ENCODE results near the gene SLC19A1. TPM values are rescaled to one million over a fixed set of nuclear protein-coding genes. Genes with fewer than 3 reads are reported as not detected.

Gene SLC19A1
- total RNA-seq, 1 donor from 2014 or later = 36.8 TPM

GRCh38 chr21:45479691-45480675, 62.3 kb downstream of the SLC19A1 start:
- H3K4me3 Mint-ChIP-seq = no peak overlapping the region
- TF ChIP-seq, protein P1, sequence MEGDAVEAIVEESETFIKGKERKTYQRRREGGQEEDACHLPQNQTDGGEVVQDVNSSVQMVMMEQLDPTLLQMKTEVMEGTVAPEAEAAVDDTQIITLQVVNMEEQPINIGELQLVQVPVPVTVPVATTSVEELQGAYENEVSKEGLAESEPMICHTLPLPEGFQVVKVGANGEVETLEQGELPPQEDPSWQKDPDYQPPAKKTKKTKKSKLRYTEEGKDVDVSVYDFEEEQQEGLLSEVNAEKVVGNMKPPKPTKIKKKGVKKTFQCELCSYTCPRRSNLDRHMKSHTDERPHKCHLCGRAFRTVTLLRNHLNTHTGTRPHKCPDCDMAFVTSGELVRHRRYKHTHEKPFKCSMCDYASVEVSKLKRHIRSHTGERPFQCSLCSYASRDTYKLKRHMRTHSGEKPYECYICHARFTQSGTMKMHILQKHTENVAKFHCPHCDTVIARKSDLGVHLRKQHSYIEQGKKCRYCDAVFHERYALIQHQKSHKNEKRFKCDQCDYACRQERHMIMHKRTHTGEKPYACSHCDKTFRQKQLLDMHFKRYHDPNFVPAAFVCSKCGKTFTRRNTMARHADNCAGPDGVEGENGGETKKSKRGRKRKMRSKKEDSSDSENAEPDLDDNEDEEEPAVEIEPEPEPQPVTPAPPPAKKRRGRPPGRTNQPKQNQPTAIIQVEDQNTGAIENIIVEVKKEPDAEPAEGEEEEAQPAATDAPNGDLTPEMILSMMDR (IDR thresholded peaks at IDR 0.05; ENCODE audit: unreplicated experiment) = no peak
- H3K27me3 Mint-ChIP-seq (ENCODE audit: low read depth) = no peaks in the 10 kb centered on the region
- peaks cover 6% of the 10 kb centered on the region for H3K4me1 Mint-ChIP-seq
- peaks cover 21% of the 10 kb centered on the region for H3K36me3 Mint-ChIP-seq
- H3K27ac Mint-ChIP-seq = peak overlapping the region; percentile 35
- no peaks in the 10 kb centered on the region for H3K9me3 Mint-ChIP-seq
- no peak for DNase-seq (ENCODE audit: low spot score in 2 of 2, unreplicated experiment in 2 of 2)

GRCh38 chr21:45478816-45479669, 63.2 kb downstream of the SLC19A1 start:
- Mint-ChIP-seq H3K27me3 (ENCODE audit: low read depth) (no peaks in the 10 kb centered on the region), H3K36me3 (peaks cover 18% of the 10 kb centered on the region), H3K27ac (peak overlapping the region; percentile 75), H3K4me1 (peaks cover 6% of the 10 kb centered on the region), H3K4me3 (no peak overlapping the region), H3K9me3 (no peaks in the 10 kb centered on the region)
- TF ChIP-seq, protein P1 (IDR thresholded peaks at IDR 0.05; ENCODE audit: unreplicated experiment) = no peak
- DNase-seq (ENCODE audit: low spot score in 2 of 2, unreplicated experiment in 2 of 2) = no peak

GRCh38 chr21:45478115-45478801, 64.0 kb downstream of the SLC19A1 start:
- no peaks in the 10 kb centered on the region for H3K27me3 Mint-ChIP-seq (ENCODE audit: low read depth)
- peak in 1 of 2 experiments; percentile 69 for DNase-seq (ENCODE audit: low spot score in 2 of 2, unreplicated experiment in 2 of 2)
- H3K4me3 Mint-ChIP-seq = peak overlapping the region; percentile 28
- H3K27ac Mint-ChIP-seq = peak overlapping the region; percentile 75
- H3K4me1 Mint-ChIP-seq = peaks cover 6% of the 10 kb centered on the region
- TF ChIP-seq, protein P1 (IDR thresholded peaks at IDR 0.05; ENCODE audit: unreplicated experiment) = peak; percentile 75
- peaks cover 15% of the 10 kb centered on the region for H3K36me3 Mint-ChIP-seq
- H3K9me3 Mint-ChIP-seq = no peaks in the 10 kb centered on the region

DNA sequence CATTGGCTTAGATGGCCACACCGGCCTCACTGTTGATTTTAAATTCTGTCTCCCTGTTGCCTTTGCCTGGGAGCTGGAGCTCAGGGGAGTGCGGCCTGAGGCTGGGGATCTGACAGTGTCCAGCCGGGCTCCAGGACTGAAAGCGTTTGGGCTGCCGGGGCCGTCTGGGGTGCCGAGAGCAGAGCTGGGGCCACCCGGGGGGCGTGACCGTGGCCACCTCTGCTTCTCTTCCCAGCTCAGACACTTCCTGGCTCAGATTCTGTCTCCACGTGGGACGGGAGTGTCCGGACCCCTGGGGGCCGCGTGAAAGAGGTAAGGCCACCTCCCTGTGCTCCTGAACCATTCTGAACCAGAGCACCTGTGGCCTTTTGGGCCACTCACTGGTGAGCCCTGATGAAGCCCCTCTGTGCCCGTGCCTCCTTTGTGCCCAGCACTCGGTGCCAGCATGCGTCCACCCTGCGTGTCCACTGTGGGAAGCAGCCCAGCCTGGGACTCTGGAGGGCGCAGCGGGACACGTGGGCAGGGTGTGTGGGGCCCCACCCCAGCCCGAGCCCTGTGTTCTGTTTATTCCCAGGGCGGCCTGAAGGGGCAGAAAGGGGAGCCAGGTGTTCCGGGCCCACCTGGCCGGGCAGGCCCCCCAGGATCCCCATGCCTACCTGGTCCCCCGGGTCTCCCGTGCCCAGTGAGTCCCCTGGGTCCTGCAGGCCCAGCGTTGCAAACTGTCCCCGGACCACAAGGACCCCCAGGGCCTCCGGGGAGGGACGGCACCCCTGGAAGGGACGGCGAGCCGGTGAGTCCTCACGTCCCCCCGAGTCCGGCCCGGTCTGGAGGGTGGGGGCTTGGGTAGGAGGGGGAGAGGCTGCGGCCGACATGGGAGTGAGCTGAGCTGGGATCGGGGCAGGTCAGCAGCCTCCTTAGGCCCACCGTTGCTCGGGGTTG, 64.8 kb downstream of the SLC19A1 start:
- peaks cover 6% of the 10 kb centered on the region for H3K4me1 Mint-ChIP-seq
- no peaks in the 10 kb centered on the region for H3K27me3 Mint-ChIP-seq (ENCODE audit: low read depth)
- no peak for DNase-seq (ENCODE audit: low spot score in 2 of 2, unreplicated experiment in 2 of 2)
- TF ChIP-seq, protein P1 (IDR thresholded peaks at IDR 0.05; ENCODE audit: unreplicated experiment) = no peak
- H3K27ac Mint-ChIP-seq = peak overlapping the region; percentile 75
- no peaks in the 10 kb centered on the region for H3K9me3 Mint-ChIP-seq
- peaks cover 15% of the 10 kb centered on the region for H3K36me3 Mint-ChIP-seq
- no peak overlapping the region for H3K4me3 Mint-ChIP-seq
